Testis (tissue), 5 donors: ENCODE results near the gene GPATCH1. TPM values are rescaled to one million over a fixed set of nuclear protein-coding genes. Genes with fewer than 3 reads are reported as not detected.
"Not testable (repeated sequence)": the region's sequence is repeated elsewhere in the genome, so short reads cannot be mapped to it uniquely, and the experiment has no call there.

Source experiments
- DNase-seq: peaks from one replicate; pipeline ENCODE4 v3.0.0-alpha.2; 2019
- H3K27ac ChIP-seq, 2 donors: fragments of 200-600 bp; sonication (generic); one replicate each; pipeline ENCODE4 v1.5.1; 2019
- H3K27me3 ChIP-seq: fragments of 200-600 bp; sonication (generic); one replicate; pipeline ENCODE4 v1.5.1; 2019
- H3K36me3 ChIP-seq: fragments of 200-600 bp; sonication (generic); one replicate; pipeline ENCODE4 v1.5.1; 2017; ENCODE audit warnings: low read depth; ENCODE audit errors: missing control alignments
- H3K4me1 ChIP-seq: fragments of 200-600 bp; sonication (generic); one replicate; pipeline ENCODE4 v1.5.1; 2019
- H3K4me3 ChIP-seq, 2 donors: fragments of 200-600 bp; sonication (generic); one replicate each; pipeline ENCODE4 v1.5.1; 2017 to 2019
- H3K9me3 ChIP-seq: fragments of 200-600 bp; sonication (generic); one replicate; pipeline ENCODE4 v1.5.1; 2017
- CTCF ChIP-seq, 3 experiments: fragments of 450-650 bp in 2 of 3; fragments of 200-600 bp in 1 of 3; sonication (generic) in 1 of 3; IDR thresholded peaks; one replicate each; pipeline ENCODE4 v1.5.1; 2016 to 2019; ENCODE audit warnings: antibody characterized with exemption in 3 of 3, mild to moderate bottlenecking in 2 of 3, moderate library complexity in 1 of 3
- POLR2A ChIP-seq: fragments of 450-650 bp; IDR thresholded peaks from one replicate; pipeline ENCODE4 v1.6.1; 2017; ENCODE audit warnings: antibody characterized with exemption, mild to moderate bottlenecking, moderate library complexity
- WGBS, 2 donors: methylation state at CpG; one replicate each; pipeline ENCODE4 v1.1.5; 2018; 5-methylcytosine and 5-hydroxymethylcytosine counted together
- intact Hi-C: fragments of 100-400 bp; cut with DNase I; formaldehyde crosslinking; loops from one replicate; pipeline ENCODE4 v1.15.1; 2023; ENCODE audit warnings: low total_unique reads
- long read RNA-seq, 2 donors: transcript quantifications; one replicate each; lab custom pipeline, GENCODE V29; 2026
- polyA plus RNA-seq: library from polyadenylated mRNA; stranded (reverse); fragments of 350-450 nt; fragmentation: Illumina TruSeq; extraction: RNeasy Lipid Tissue Mini Kit (QIAGEN cat#74804); gene quantifications from one replicate; pipeline ENCODE4 v1.2.3, GENCODE V29; 2014; ENCODE audit warnings: low read depth, low replicate concordance; ENCODE audit not compliant: insufficient read depth
- total RNA-seq, 2 donors: library from RNA; depleted of rRNA; stranded (reverse); fragments of >200 nt; gene quantifications; one replicate each; pipeline ENCODE4 v1.2.3, GENCODE V29; 2016

GPATCH1 gene
- total RNA-seq (10 to 100 TPM; 13.1 to 14.2 TPM), polyA plus RNA-seq (12.0 TPM)
- long read RNA-seq, donor 1, partial matches to known transcripts = 0 of 2 reads
- long read RNA-seq, donor 1, other reads (novel, unspliced or antisense) = 0 of 2 reads
- long read RNA-seq, donor 2, partial matches to known transcripts = 0 of 1 reads
- long read RNA-seq, donor 2, other reads (novel, unspliced or antisense) = 0 of 1 reads

- no peak for TF ChIP-seq POLR2A
- TF ChIP-seq CTCF (IDR thresholded peaks at IDR 0.05) = peak in 1 of 3 experiments; percentile 21
- H3K4me3 ChIP-seq = peak within 1 kb of the TSS; percentile 76 to 92
- peak within 1 kb of the TSS; percentile 47 to 59 for H3K27ac ChIP-seq
- H3K27me3 ChIP-seq = no peaks in the 10 kb centered on the region
- no peaks in the 10 kb centered on the region for H3K9me3 ChIP-seq
- 0 to 1% methylated on average over 48 to 61 of the region's 62 CpGs for WGBS, 2 donors
- intact Hi-C loops = no loop called here
- peaks cover 3% of the 10 kb centered on the region for H3K4me1 ChIP-seq
- no peaks in the 10 kb centered on the region for H3K36me3 ChIP-seq
- DNase-seq = peak; percentile 96
Measured at GRCh38 chr19:33080761-33081681, at the start of gene GPATCH1. Gene GPATCH1, plus strand, starts transcription at chr19:33081181. Its CDS starts 13 bp downstream, at chr19:33081194.

GRCh38 chr19:33032218-33032781 lies 48.7 kb upstream of the GPATCH1 start:
- no peaks in the 10 kb centered on the region for H3K27me3 ChIP-seq
- peak; percentile 23 for DNase-seq
- H3K4me3 ChIP-seq = no peak overlapping the region
- intact Hi-C loops = no loop called here
- no peak overlapping the region for H3K27ac ChIP-seq
- H3K9me3 ChIP-seq = no peaks in the 10 kb centered on the region
- 73 to 75% methylated on average over 8 of the region's 8 CpGs for WGBS, 2 donors
- no peaks in the 10 kb centered on the region for H3K36me3 ChIP-seq
- TF ChIP-seq CTCF (IDR thresholded peaks at IDR 0.05) = no peak
- no peak for TF ChIP-seq POLR2A
- H3K4me1 ChIP-seq = no peaks in the 10 kb centered on the region

GRCh38 chr19:33035461-33035860 lies 45.5 kb upstream of the GPATCH1 start:
- intact Hi-C loops = no loop called here
- H3K36me3 ChIP-seq = no peaks in the 10 kb centered on the region
- no peak overlapping the region for H3K27ac ChIP-seq
- DNase-seq = no peak
- no peak for TF ChIP-seq CTCF (IDR thresholded peaks at IDR 0.05)
- TF ChIP-seq POLR2A = no peak
- no peaks in the 10 kb centered on the region for H3K4me1 ChIP-seq
- no peak overlapping the region for H3K4me3 ChIP-seq
- H3K27me3 ChIP-seq = no peaks in the 10 kb centered on the region
- no peaks in the 10 kb centered on the region for H3K9me3 ChIP-seq
- WGBS, 2 donors = 81 to 90% methylated on average over 10 of the region's 10 CpGs

- peak overlapping the region in 1 of 2 donors; percentile 17 for H3K4me3 ChIP-seq
- H3K4me1 ChIP-seq, H3K27me3 ChIP-seq, H3K36me3 ChIP-seq, DNase-seq, intact Hi-C loops, H3K9me3 ChIP-seq, H3K27ac ChIP-seq: not testable (repeated sequence)
- WGBS, 2 donors = 79 to 85% methylated on average over 20 to 41 of the region's 45 CpGs
Measured at GRCh38 chr19:33036370-33037167, 44.4 kb upstream of the GPATCH1 start.

- H3K4me1 ChIP-seq, H3K9me3 ChIP-seq, H3K36me3 ChIP-seq, intact Hi-C loops, H3K27me3 ChIP-seq, H3K27ac ChIP-seq: not testable (repeated sequence)
- peak; percentile 21 for DNase-seq
- H3K4me3 ChIP-seq = peak overlapping the region in 1 of 2 donors; percentile 17
- 83 to 86% methylated on average over 17 to 18 of the region's 18 CpGs for WGBS, 2 donors
Measured at GRCh38 chr19:33037168-33038025, 43.6 kb upstream of the GPATCH1 start.
